OCI-LY1 (cell line): ENCODE data around the gene ZNF557.
"Not testable (repeated sequence)": the region's sequence is repeated elsewhere in the genome, so short reads cannot be mapped to it uniquely, and the experiment has no call there.

Experiments
- H2AFZ ChIP-seq: fragments of 200-600 bp; sonication (generic), shearing (Covaris generic); 2 replicates; pipeline ENCODE4 v1.6.0; 2014; ENCODE audit warnings: antibody characterized with exemption, mild to moderate bottlenecking, low read length
- H3F3A ChIP-seq: fragments of 200-600 bp; sonication (generic), shearing (Covaris generic); 2 replicates; pipeline ENCODE4 v1.6.0; 2014; ENCODE audit warnings: mild to moderate bottlenecking, antibody characterized with exemption, low read length, moderate library complexity; ENCODE audit not compliant: insufficient read depth
- H3K27ac ChIP-seq: fragments of 200-600 bp; sonication (generic); 2 replicates; pipeline ENCODE4 v1.5.1; 2014; ENCODE audit warnings: low read length, mixed run types, mild to moderate bottlenecking, low read depth; ENCODE audit not compliant: poor library complexity, severe bottlenecking
- H3K27me3 ChIP-seq: fragments of 200-600 bp; sonication (generic); 2 replicates; pipeline ENCODE4 v1.6.0; 2014; ENCODE audit warnings: antibody characterized with exemption, mild to moderate bottlenecking, low read length, moderate library complexity; ENCODE audit not compliant: insufficient read depth
- H3K36me3 ChIP-seq: fragments of 200-600 bp; sonication (generic); 2 replicates; pipeline ENCODE4 v1.6.1; 2014; ENCODE audit warnings: mild to moderate bottlenecking, antibody characterized with exemption, low read length, moderate library complexity, mixed read lengths; ENCODE audit not compliant: insufficient read depth
- H3K4me1 ChIP-seq: fragments of 200-600 bp; sonication (generic); 2 replicates; pipeline ENCODE4 v1.5.1; 2014; ENCODE audit warnings: mild to moderate bottlenecking, low read length, moderate library complexity; ENCODE audit not compliant: insufficient read depth, severe bottlenecking
- H3K4me2 ChIP-seq: fragments of 200-600 bp; sonication (generic), shearing (Covaris generic); 2 replicates; pipeline ENCODE4 v1.6.1; 2014; ENCODE audit warnings: low read length
- H3K4me3 ChIP-seq: fragments of 200-600 bp; sonication (generic); 2 replicates; pipeline ENCODE4 v1.5.1; 2014; ENCODE audit warnings: low read length, low read depth, mild to moderate bottlenecking, mixed read lengths; ENCODE audit not compliant: poor library complexity, severe bottlenecking
- H3K79me2 ChIP-seq: fragments of 200-600 bp; shearing (Covaris generic); 2 replicates; pipeline ENCODE4 v1.6.1; 2016; ENCODE audit warnings: mixed run types, low read length, mixed read lengths; ENCODE audit not compliant: insufficient read depth
- H3K9ac ChIP-seq: fragments of 200-600 bp; sonication (generic), shearing (Covaris generic); 2 replicates; pipeline ENCODE4 v1.6.1; 2014; ENCODE audit warnings: mild to moderate bottlenecking, low read length, mixed read lengths
- H3K9me2 ChIP-seq: fragments of 200-600 bp; sonication (generic), shearing (Covaris generic); 2 replicates; pipeline ENCODE4 v1.6.1; 2014; ENCODE audit warnings: low read depth, mild to moderate bottlenecking, low read length, mixed read lengths
- H3K9me3 ChIP-seq: fragments of 200-600 bp; shearing (Covaris generic); 2 replicates; pipeline ENCODE4 v1.6.1; 2014; ENCODE audit warnings: low read length, mixed read lengths
- H4K20me1 ChIP-seq: fragments of 200-600 bp; sonication (generic), shearing (Covaris generic); 2 replicates; pipeline ENCODE4 v1.6.0; 2016; ENCODE audit warnings: mild to moderate bottlenecking, low read length; ENCODE audit not compliant: insufficient read depth
- EZH2 ChIP-seq: fragments of 200-600 bp; sonication (generic), shearing (Covaris generic); IDR thresholded peaks from 2 replicates; pipeline ENCODE4 v1.8.0; 2017; ENCODE audit warnings: borderline replicate concordance, mixed run types, mild to moderate bottlenecking, antibody characterized with exemption, low read length, moderate library complexity, mixed read lengths
- TF ChIP-seq, protein P1 (sequence below): fragments of 200-600 bp; sonication (generic), shearing (Covaris generic); IDR thresholded peaks from 2 replicates; pipeline ENCODE4 v1.5.1; 2017; ENCODE audit warnings: mild to moderate bottlenecking, antibody characterized with exemption, low read length, moderate library complexity, mixed read lengths

The ZNF557 gene

DNA sequence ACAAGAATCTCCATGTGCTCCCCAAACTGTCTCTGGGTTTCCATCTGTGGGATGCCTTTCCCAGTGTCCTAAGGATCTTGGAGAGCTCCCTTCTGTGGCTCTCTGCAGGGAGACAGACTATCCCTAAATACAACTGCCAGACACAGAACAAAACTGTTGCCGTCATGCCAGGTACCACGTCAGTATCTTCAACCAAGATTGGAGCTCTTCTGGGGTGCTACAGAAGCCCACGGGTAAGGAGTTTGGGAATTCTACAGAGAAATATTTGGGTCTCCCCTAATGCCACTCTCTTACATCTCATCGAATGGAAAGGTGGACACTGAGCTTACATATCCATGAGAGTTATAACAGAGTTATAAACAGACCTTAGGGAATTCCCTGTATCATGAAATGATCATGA is 6.2 kb upstream of the ZNF557 start:
- Histone ChIP-seq H3K27ac (no peak overlapping the region), H2AFZ (no peak overlapping the region), H3K4me1 (no peaks in the 10 kb centered on the region), H3K79me2 (no peaks in the 10 kb centered on the region), H3K9me3 (no peaks in the 10 kb centered on the region), H3K9me2 (no peaks in the 10 kb centered on the region), H4K20me1 (no peaks in the 10 kb centered on the region), H3K4me3 (no peak overlapping the region), H3K9ac (no peak overlapping the region), H3K27me3 (no peaks in the 10 kb centered on the region), H3K36me3 (no peaks in the 10 kb centered on the region), H3K4me2 (no peak overlapping the region), H3F3A (no peaks in the 10 kb centered on the region)
- TF ChIP-seq, protein P1, sequence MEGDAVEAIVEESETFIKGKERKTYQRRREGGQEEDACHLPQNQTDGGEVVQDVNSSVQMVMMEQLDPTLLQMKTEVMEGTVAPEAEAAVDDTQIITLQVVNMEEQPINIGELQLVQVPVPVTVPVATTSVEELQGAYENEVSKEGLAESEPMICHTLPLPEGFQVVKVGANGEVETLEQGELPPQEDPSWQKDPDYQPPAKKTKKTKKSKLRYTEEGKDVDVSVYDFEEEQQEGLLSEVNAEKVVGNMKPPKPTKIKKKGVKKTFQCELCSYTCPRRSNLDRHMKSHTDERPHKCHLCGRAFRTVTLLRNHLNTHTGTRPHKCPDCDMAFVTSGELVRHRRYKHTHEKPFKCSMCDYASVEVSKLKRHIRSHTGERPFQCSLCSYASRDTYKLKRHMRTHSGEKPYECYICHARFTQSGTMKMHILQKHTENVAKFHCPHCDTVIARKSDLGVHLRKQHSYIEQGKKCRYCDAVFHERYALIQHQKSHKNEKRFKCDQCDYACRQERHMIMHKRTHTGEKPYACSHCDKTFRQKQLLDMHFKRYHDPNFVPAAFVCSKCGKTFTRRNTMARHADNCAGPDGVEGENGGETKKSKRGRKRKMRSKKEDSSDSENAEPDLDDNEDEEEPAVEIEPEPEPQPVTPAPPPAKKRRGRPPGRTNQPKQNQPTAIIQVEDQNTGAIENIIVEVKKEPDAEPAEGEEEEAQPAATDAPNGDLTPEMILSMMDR = no peak
- TF ChIP-seq EZH2 = no peak

DNA sequence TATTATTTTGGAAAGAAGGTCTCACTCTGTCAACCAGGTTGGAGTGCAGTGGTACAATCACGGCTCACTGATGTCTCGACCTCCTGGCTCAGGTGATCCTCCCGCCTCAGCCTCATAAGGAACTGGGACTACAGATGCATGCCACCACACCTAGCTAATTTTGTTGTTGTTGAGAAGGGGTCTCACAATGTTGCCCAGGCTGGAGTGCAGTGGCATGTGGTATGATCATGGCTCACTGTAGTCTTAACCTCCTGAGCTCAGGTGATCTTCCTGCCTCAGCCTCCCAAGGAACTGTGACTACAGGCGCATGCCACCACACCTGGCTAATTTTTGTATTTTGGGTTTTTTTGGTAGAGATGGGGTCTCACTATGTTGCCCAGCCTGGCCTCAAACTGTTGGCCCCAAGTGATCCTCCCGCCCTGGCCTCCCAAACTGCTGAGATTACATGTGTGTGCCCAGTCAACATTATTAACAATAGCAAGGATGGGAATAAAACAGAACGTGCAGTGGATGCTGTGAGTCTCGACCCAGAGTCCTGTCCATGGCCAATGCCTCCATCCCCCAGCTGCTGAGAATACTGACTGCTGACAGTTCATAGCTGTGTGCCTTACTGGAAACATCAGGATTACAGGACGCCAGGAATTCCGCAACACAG is 5.6 kb upstream of the ZNF557 start:
- H3F3A ChIP-seq = no peaks in the 10 kb centered on the region
- no peak overlapping the region for H2AFZ ChIP-seq
- no peak overlapping the region for H3K9ac ChIP-seq
- no peaks in the 10 kb centered on the region for H3K9me2 ChIP-seq
- no peaks in the 10 kb centered on the region for H4K20me1 ChIP-seq
- H3K27ac ChIP-seq = no peak overlapping the region
- no peak for TF ChIP-seq EZH2
- TF ChIP-seq, protein P1 = no peak
- peaks cover 4% of the 10 kb centered on the region for H3K4me1 ChIP-seq
- no peaks in the 10 kb centered on the region for H3K79me2 ChIP-seq
- H3K36me3 ChIP-seq = no peaks in the 10 kb centered on the region
- no peaks in the 10 kb centered on the region for H3K27me3 ChIP-seq
- no peaks in the 10 kb centered on the region for H3K9me3 ChIP-seq
- no peak overlapping the region for H3K4me3 ChIP-seq
- H3K4me2 ChIP-seq = no peak overlapping the region

DNA sequence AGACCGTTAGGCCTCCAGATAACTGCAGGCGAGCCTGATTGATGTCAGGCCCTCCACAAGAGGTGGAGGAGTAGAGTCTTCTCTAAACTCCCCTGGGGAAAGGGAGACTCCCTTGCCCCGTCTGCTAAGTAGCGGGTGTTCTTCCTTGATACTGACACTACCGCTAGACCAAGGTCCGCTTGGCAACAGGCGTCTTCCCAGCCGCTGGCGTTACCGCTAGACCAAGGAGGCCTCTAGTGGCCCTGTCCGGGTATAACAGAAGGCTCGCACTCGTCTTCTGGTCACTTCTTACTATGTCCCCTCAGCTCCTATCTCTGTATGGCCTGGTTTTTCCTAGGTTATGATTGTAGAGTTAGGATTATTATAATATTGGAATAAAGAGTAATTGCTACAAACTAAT is 2.4 kb upstream of the ZNF557 start:
- not testable (repeated sequence) for H2AFZ ChIP-seq, H3K27me3 ChIP-seq, H3K4me3 ChIP-seq, H3K4me2 ChIP-seq, H3K36me3 ChIP-seq, H4K20me1 ChIP-seq, H3K9ac ChIP-seq, H3K9me2 ChIP-seq, H3K27ac ChIP-seq, H3F3A ChIP-seq, H3K9me3 ChIP-seq
- peaks cover 12% of the 10 kb centered on the region for H3K4me1 ChIP-seq
- peaks cover 11% of the 10 kb centered on the region for H3K79me2 ChIP-seq
- TF ChIP-seq, protein P1 = peak; percentile 25
